NOMO-1 (cell line): ENCODE results near the gene ELL.

Experiments
- DNase-seq, 2 experiments: peaks; one replicate each; lab custom pipeline; 2025; ENCODE audit not compliant: unreplicated experiment in 2 of 2; lab: John Stamatoyannopoulos, UW

Gene ELL

DNA sequence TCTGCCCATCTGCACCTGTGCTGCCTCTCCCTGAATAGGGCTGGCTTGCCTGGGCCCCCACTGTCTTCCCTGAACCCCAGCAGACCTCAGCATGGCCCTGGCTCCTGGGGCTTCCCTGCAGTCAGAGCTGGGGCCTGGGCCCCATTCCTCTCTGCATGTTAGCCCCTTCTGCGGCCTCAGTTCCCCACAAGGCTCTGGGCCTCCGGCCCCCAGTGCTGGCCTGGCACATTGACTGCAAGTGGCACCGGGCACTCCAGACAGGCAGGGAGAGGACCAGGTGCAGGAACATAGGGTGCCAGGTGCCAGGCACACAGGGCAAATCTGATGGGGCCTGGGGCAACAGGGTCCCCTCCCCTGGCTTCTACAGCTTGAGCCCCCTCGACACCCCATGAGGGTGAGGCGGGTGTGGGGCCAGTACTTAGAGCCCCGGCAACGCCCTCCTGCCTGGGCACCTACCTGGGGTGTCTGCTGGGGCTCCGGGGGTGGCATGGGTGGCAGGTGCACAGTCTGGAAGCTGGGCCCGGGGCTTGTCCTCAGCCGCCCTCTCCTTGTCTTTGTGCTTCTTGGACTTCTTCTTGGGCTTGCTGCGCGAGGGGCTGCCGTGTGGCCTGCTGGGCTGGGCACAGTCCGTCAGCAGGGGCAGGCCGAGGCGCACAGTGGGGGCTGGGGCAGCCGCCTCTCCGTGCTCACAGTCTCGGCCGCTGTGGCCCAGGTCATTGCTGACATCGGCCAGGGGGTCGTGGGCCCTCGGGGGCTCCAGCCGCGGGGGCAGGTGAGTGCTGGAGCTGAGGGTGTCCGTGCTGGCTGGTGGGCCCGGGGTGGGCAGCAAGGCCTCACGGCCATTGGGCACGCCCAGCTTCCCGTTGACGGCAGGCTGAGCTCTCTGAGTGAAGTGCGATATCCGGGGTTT lies 71.6 kb downstream of the ELL start:
- DNase-seq = no peak

DNA sequence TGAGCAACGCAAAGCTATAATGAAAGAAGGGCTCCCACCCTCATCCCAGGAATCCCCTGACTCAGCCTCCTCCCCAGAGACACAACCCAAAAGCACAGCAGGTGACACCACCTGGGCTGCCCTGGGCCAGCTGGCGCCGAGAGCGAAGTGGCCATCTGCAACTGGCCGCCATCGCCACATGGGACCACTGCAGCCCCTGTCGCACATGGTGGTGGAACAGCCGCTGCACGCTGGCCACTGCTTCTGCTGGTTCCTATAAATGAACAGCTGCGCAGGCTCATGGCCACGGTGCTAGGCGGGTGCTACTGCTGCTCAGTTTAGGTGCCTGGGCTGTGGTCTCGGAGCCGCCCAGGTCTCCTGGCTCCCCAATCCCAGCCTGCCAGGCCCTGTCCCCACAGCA lies 72.3 kb downstream of the ELL start:
- no peak for DNase-seq

GRCh38 chr19:18446811-18447359 lies 75.0 kb downstream of the ELL start:
- no peak for DNase-seq

DNA sequence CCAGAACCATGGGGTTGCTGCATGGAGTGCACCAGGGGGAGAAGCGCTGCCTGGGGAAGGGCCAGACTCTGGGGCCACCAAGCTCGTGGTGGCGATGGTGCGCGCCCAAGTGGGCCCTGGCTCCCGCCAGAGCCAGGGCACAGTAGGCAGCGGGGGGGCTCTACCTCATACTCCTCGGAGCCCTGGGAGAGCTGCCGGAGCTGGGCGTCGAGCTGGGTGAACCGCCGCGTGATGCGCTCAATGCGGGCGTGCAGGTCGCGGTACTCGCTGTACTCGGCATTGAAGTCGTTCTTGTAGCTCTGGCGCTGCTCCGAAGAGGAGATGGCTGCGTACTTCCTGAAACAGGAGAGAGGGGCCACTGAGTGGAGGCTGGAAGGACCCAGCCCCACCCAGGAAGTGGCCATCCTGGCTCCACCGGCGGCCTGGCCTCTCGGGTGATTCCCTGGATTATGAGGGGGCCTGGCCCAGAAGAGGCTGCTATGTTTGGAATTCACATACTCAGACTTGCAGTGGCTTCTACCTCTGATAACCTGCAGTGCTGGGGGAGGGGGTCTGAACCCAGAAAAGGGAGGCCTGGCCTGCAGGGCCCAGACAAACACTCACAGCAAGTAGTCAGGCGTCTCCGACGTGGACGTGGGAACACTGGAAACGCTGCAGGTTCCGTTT lies 75.6 kb downstream of the ELL start:
- DNase-seq = no peak

DNA sequence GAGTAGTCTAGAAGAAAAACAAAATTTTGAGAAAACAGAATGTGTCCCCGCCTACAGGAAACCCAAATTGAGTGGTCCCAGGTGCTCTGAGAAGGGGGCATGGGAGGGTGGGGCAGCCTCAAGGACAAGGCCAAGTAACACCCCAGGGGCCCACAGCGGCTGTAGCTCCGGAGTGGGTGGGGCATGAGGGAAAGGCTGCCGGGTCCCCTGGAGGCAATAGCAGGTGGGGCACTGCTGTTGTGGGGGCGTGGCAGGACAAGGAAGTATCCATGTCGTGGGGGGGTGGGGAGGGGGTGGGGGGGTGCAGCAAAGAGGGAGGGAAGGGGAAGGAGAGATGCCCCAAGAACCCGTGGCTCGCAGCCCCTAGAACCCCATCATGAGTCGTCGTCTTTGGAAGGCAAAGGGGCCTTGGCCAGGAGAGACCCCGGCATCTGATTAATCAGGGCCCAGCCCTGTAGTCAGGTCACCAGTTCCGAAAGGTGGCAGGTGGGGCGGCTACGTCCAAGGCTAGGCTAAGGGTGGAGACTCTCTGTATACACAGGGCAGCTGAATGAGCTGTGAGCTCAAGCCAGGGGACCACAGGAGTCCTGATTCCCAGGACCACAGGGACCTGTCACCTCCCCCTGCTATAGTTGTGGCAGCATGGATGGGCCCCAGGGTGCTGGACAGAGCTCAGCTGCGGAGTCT lies 76.5 kb downstream of the ELL start:
- no peak for DNase-seq

- DNase-seq = no peak
Observed at GRCh38 chr19:18444513-18444912, 77.4 kb downstream of the ELL start.

DNA sequence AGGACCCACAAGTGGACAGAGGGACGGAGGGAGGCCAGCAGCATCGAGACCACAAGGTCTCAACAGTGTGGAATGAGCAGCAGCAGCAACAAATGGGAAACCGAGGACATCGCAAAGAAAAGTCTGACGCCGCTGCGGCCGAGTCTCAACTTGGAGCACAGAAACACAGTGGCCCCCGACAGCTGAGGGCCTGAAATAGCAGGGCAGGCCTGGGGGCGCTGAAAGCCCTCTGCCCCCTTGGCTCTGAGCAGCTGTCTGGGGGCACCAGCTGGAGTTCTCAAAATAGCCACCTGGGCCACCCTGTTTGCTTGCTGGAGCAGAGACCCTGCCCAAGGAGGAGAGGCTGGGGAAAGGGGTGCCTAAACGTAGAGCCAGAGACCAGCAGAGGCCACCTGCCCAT lies 78.0 kb downstream of the ELL start:
- no peak for DNase-seq

- DNase-seq = no peak
Observed at GRCh38 chr19:18443406-18443805, 78.5 kb downstream of the ELL start.

DNA sequence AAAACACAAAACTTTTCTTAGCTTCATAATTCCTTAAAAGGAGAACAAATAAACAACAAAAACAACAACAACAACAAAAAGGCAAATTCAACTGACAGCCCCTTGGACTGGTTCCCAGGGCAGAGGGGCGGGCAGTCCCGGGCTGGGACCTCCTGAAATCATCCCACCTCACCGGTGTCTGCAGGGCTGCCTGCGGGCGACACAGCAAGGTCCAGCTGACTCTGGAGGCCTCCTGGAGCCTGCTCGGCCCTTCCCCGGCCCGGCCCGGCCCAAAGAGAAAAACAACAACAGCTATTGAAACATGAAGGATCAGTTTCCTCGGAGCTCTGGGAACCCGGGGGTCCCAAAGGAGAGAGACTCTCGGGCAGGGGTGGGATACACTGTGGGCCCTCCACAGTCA lies 78.9 kb downstream of the ELL start:
- no peak for DNase-seq

DNA sequence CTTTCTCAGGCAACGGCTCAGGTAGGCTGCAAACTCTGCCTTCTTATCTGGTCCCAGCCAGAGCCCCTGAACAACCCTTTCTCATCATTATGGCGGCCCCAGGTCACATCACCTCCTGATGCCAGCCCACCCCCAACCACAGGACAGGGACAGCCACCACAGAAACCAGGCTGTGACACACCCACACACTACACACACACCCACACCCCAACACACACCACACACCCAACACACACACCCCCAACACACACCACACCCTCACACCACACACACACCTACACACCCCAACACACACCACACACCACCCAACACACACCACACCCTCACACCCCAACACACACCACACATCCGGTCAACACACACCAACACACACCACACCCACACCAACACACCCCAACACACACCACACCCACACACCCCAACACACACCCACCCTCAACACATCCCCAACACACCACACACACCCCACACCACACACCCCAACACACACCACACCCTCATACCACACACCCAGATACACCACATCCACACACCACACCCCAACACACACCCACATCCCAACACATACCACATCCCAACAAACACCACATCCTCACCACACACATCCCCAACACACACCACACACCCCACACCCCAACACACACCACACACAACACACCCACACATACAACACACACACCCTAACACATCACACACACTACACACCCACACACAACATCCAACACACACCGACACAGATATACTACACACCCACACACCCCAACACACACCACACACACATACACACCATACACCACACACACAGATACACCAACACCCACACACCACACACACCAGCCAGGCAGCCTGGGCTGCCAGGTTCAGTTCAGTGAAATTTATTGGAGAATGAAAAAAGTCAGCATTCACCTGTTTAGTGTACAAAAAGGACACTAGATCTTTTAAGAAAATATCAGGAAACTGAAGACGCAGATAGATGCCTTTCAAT lies 79.8 kb downstream of the ELL start:
- DNase-seq = no peak

DNA sequence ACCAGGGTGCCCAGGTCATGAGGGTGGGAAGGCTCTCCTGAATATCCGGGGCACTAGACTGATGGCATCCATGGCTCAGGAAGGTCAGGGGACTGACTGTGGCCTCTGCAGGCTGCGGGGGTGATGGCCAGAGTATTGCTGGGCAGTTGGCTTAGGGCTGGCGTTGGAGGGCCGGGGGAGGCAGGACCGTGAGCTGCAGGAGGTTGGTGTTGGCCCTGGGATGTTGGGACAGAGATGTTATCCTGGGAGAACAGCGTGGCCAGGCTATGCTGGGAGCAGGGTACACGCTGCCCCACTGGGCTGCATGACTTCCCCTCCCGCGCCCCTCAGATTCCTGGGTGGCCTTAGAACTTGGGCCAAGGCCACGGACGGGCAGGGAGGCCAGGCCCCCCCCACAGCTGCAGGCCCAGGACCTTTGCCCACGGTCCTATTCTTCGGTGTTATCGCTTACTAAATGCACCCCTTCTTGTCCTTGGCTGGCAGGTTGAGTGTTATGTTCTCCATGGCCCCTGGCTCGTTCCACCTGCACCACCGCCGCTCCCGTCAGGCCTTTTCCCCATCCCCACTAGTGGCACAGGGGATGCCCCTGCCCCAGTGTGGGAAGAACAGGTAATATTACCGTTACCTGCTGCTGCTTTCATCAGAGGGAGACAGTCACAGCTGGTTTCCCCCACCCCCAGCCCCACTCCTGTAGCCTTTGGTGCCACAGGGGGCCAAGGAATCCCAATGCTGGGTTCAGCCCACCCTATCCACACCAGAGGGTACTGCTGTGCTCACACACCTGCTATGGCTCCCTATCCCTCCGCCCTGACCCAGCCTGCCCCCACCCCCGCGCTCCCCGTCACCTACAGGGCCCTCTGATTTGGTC lies 80.7 kb downstream of the ELL start:
- DNase-seq = no peak

- peak in 1 of 2 experiments; percentile 1 for DNase-seq
Observed at GRCh38 chr19:18440415-18440877, 81.4 kb downstream of the ELL start.

DNA sequence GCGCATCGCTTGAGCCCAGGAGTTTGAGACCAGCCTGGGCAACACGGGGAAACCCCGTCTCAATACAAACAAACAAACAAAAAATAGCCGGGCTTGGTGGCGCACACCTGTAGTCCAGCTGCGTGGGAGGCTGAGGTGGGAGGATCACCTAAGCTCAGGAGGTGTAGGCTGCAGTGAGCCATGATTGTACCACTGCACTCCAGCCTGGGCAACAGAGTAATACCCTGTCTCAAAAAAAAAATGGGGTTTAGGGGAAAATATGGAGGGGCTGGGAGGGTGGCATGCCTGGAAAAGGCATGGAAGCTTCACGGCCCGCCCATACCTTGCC lies 82.0 kb downstream of the ELL start:
- DNase-seq = no peak

DNA sequence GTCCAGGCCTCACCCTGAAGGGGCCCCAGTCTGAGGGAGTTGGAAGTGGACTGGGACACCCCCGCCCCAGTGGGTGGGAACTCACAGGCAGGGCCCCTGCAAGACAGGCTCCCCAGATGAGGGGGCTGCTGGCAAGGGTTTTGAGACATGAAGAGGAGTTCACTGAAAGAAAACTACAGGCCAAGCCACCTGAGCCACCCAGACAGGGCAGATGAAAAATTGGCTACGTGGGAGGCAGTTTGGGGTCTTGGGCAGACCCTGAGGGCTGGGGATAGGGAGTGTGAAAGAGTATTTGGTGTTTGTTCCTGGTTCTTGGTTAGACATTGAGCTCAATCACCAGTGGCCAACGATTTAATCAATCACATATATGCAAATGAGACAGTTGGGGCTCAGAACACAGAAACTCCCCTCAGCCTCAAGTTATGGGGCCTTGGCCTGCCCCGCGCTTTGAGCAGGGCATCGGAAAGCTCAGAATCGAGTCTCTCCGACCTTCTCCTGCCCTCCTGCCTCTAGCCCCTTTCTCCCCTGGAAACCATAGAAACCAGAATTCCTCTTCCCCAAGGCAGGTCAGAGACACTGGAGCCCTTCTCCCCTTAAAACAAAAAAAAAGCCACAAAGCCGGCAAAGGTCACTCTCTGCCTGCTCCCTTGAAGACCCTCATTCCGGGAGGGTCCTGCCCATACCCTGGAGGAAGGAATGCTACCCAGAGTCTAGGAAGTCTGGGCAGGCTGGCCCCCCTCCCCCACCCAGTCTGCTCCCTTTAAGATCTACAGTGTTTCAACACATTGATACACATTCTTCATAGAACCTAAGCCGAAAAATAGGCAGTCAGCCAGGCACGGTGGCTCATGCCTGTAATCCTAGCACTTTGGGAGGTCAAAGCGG lies 82.6 kb downstream of the ELL start:
- peak in 1 of 2 experiments; percentile 4 for DNase-seq

DNA sequence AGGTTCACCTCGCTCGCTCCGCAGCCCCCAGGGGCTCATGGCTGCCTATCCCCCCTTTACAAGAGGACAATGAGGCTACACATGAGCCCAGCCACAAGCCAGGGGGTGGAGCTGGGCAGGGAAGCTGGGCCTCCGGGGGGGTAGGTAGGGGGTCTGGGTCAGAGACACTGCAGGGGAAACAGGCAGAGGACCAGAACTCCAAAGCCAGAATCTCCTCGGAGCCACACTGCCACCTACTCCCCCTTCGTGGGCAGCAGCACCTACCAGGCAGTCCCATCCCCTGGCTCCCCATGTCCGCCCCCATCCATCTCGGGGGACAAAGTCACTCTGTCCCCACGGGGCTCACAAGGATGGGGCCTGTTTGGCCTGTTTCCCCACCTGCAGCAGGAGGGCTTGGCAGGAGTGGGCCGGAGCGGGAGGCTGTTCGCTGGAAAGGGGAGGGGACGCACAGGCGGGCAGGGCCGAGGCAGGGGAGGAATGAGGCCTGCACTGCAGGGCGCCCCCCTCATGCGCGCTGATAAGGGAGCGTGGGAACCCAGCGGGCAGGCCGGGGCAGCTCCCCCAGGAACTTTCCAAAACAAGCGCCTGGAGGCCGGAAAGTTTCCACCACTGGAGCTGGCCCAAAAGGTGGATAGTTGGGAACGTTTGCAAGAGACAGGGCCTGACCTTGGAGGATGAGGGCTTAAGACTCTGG lies 83.4 kb downstream of the ELL start:
- DNase-seq = no peak

GRCh38 chr19:18437491-18438330 lies 84.2 kb downstream of the ELL start, which contains the start of gene ISYNA1:
TSS of gene ISYNA1 (minus strand) at chr19:18438133. CDS start at chr19:18437979, 154 bp downstream.
- DNase-seq = peak in 1 of 2 experiments; percentile 11
